ENCODE results near the gene NEGR1.

- no peak for TF ChIP-seq CTCF (IDR thresholded peaks at IDR 0.05; ENCODE audit: low read depth, low read length)
- no peak for TF ChIP-seq EZH2phosphoT487 (IDR thresholded peaks at IDR 0.05; ENCODE audit: low read depth)
Observed at GRCh38 chr1:71695084-71695483, 587.3 kb downstream of the NEGR1 start.
